ENCODE results near the gene NFIB. TPM values are rescaled to one million over a fixed set of nuclear protein-coding genes. Genes with fewer than 3 reads are reported as not detected.
A peak's percentile ranks its signal among the peaks of the same experiment; 100 is the strongest.

Gene NFIB
- total RNA-seq, 1 experiment from 2014 or later, result 14.3 TPM

- TF ChIP-seq CTCF (conservative IDR thresholded peaks at IDR 0.05), result no peak
- H3K9ac ChIP-seq (ENCODE audit: extremely low read depth, insufficient read length, low read length), result peak overlapping the region; percentile 46
- Mint-ChIP-seq H3K36me3 (ENCODE audit: insufficient read depth in 1 of 3, low read depth in 3 of 3) (no peaks in the 10 kb centered on the region), H3K27ac (peak overlapping the region; percentile 42 to 81 (median 48); a peak in 6 of 7 replicates), H3K4me1 (peaks cover 38% of the 10 kb centered on the region in 2 experiments), H3K9me3 (no peaks in the 10 kb centered on the region), H3K27me3 (ENCODE audit: low read depth) (no peaks in the 10 kb centered on the region), H3K4me3 (peak overlapping the region; percentile 36 to 41; a peak in 3 of 5 replicates)
- H3K9me3 ChIP-seq (ENCODE audit: control insufficient read depth, low read depth, low read length), result no peaks in the 10 kb centered on the region
- no CpG with 5 or more reads among the region's 15 CpGs for WGBS (ENCODE audit: extremely low coverage, insufficient read length, low lambda C conversion rate)
- no peak overlapping the region for H2BK20ac ChIP-seq (ENCODE audit: low read depth, low read length, poor library complexity, severe bottlenecking)
- H4K8ac ChIP-seq (replicated peaks; ENCODE audit: insufficient read length, low read depth, low read length), result no peak overlapping the region
- no peaks in the 10 kb centered on the region for H3K79me2 ChIP-seq (ENCODE audit: insufficient read depth, low read length)
- no peak overlapping the region for H2BK15ac ChIP-seq (ENCODE audit: low read depth, low read length)
- H2BK5ac ChIP-seq (ENCODE audit: insufficient read length, low read length), result no peak overlapping the region
- no peak overlapping the region for H2AK5ac ChIP-seq (ENCODE audit: insufficient read length, low read length)
- H3K4ac ChIP-seq (ENCODE audit: low read depth, low read length), result no peak overlapping the region
- H3K27ac ChIP-seq (ENCODE audit: insufficient read length, low read depth, low read length), result peak overlapping the region; percentile 42
- H4K91ac ChIP-seq (ENCODE audit: insufficient read length, low read depth, low read length), result no peak overlapping the region
- DNase-seq, result no peak
- no peak overlapping the region for H3T11ph ChIP-seq (ENCODE audit: low read length)
- no peak overlapping the region for H3K56ac ChIP-seq (ENCODE audit: insufficient read length, low read depth, low read length)
- no peaks in the 10 kb centered on the region for H3K79me1 ChIP-seq (ENCODE audit: insufficient read depth, low read depth, low read length, poor library complexity, severe bottlenecking)
- no peaks in the 10 kb centered on the region; the same call in 1 of the 2 replicates for H3K4me1 ChIP-seq (ENCODE audit: insufficient read depth, low read length)
- no peak overlapping the region for H3K23ac ChIP-seq (ENCODE audit: insufficient read length, low read depth, low read length)
- H3K23me2 ChIP-seq (ENCODE audit: insufficient read length, low read depth, low read length, poor library complexity, severe bottlenecking), result no peaks in the 10 kb centered on the region
- no peak overlapping the region for H3K14ac ChIP-seq (ENCODE audit: insufficient read depth, low read length)
- H2AFZ ChIP-seq (ENCODE audit: low read length), result no peak overlapping the region
- peak overlapping the region; percentile 21 for H4K5ac ChIP-seq (ENCODE audit: insufficient read length, low read depth, low read length)
- H2BK12ac ChIP-seq (ENCODE audit: insufficient read length, low read depth, low read length), result no peak overlapping the region
- H3K18ac ChIP-seq (ENCODE audit: insufficient read length, low read depth, low read length), result no peak overlapping the region
- H3K27me3 ChIP-seq (ENCODE audit: insufficient read depth, low read length), result no peaks in the 10 kb centered on the region
- no peak overlapping the region for H2BK120ac ChIP-seq (ENCODE audit: low read depth, low read length, poor library complexity, severe bottlenecking)
- peak overlapping the region; percentile 52 for H3K4me2 ChIP-seq (ENCODE audit: insufficient read depth, insufficient read length, low read length)
- H4K20me1 ChIP-seq (ENCODE audit: control insufficient read depth, insufficient read depth, insufficient read length), result no peaks in the 10 kb centered on the region
Observed at GRCh38 chr9:14096258-14096922, 217.6 kb downstream of the NFIB start.

Data from H9 (cell line).